BJ (cell line): ENCODE results near the gene GCNT1. TPM values are rescaled to one million over a fixed set of nuclear protein-coding genes. Genes with fewer than 3 reads are reported as not detected.

Experiments used
- CTCF ChIA-PET: fragments of 350-600 bp; formaldehyde crosslinking; extraction: SDS; loops from one replicate; lab custom pipeline; 2021; ENCODE audit warnings: antibody characterized with exemption, inconsistent platforms; lab: Yijun Ruan, JAX
- POLR2A ChIA-PET: fragments of 300-600 bp; sonication (Branson Sonifier 250); formaldehyde crosslinking; extraction: SDS; loops from one replicate; lab custom pipeline; 2021; ENCODE audit warnings: antibody characterized with exemption; lab: Charles Lee
- DNase-seq: peaks from one replicate; pipeline ENCODE4 v3.0.0-alpha.2; 2011; ENCODE audit warnings: low read depth
- H3K27me3 ChIP-seq: 2 replicates; pipeline ENCODE4 v1.6.0; 2011; ENCODE audit warnings: low read length; ENCODE audit not compliant: control insufficient read depth, insufficient read depth
- H3K36me3 ChIP-seq: 2 replicates; pipeline ENCODE4 v1.5.1; 2011; ENCODE audit warnings: low read length; ENCODE audit not compliant: control insufficient read depth, insufficient read depth
- H3K4me3 ChIP-seq: 2 replicates; pipeline ENCODE4 v1.5.1; 2011; ENCODE audit warnings: low read depth, mild to moderate bottlenecking, control low read depth, low read length
- polyA minus RNA-seq: library from RNA; depleted of rRNA, polyadenylated mRNA; stranded (reverse); fragments of >200 nt; gene quantifications from 2 replicates; pipeline ENCODE4 v1.2.3, GENCODE V29; 2011; rRNA and poly(A)+ RNA removed
- polyA plus RNA-seq: library from polyadenylated mRNA; depleted of rRNA; stranded (reverse); fragments of >200 nt; gene quantifications from 2 replicates; pipeline ENCODE4 v1.2.3, GENCODE V29; 2011; rRNA removed
- TF ChIP-seq, protein P1 (sequence below): IDR thresholded peaks from 2 replicates; pipeline ENCODE4 v1.5.1; 2011; ENCODE audit warnings: low read depth, mild to moderate bottlenecking, control low read depth, inconsistent platforms, low read length, moderate library complexity; ENCODE audit not compliant: insufficient read depth

The GCNT1 gene
- polyA plus RNA-seq (23.0 and 39.3 TPM in 2 replicates), polyA minus RNA-seq (33.9 and 48.7 TPM in 2 replicates)

DNA sequence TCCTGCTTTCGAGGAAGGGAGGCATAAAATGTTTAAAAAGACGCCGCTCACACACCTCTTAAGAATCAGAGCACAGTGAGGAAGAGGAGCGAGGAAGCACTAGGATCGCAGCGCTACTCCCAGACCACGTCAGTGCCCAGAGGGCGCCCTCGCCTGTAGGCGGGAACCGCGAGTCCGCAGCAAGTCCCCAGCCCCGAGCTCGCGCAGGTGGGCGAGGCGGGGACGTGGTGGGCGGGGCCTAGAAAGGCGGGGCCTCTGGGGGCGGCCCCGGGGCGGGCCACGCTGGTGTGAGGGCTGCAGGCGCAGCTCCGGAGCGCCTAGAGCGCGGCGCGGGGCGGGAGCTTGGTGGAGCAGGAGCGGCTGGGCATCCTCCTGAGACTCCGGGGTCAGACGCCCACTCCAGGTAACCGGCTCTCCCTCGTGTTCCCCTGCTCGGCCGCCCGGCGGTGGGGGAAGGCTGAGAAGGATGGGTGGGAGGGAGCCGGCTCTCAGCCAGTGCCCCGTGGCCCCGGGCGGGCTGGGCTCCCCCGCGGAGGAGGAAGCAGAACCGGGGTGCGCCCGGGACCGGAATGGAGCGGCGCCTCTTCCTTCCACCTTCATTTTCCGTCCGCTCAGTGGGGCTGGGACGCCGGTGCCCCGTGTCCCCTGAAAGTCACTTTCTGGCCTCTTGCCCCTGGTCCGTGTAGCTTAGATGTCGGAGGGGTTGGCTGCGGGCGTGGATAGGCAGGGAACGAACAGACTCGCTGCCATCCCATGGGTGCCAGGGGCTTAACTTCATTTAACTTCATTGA, at the start of gene GCNT1:
Gene GCNT1 (plus strand): TSS at position 280 of the 791 bp plus-strand sequence. CDS start 43,200 bp downstream, outside the sequence.
- TF ChIP-seq, protein P1, sequence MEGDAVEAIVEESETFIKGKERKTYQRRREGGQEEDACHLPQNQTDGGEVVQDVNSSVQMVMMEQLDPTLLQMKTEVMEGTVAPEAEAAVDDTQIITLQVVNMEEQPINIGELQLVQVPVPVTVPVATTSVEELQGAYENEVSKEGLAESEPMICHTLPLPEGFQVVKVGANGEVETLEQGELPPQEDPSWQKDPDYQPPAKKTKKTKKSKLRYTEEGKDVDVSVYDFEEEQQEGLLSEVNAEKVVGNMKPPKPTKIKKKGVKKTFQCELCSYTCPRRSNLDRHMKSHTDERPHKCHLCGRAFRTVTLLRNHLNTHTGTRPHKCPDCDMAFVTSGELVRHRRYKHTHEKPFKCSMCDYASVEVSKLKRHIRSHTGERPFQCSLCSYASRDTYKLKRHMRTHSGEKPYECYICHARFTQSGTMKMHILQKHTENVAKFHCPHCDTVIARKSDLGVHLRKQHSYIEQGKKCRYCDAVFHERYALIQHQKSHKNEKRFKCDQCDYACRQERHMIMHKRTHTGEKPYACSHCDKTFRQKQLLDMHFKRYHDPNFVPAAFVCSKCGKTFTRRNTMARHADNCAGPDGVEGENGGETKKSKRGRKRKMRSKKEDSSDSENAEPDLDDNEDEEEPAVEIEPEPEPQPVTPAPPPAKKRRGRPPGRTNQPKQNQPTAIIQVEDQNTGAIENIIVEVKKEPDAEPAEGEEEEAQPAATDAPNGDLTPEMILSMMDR = peak; percentile 52
- Histone ChIP-seq H3K36me3 (peaks cover 1% of the 10 kb centered on the region), H3K27me3 (no peaks in the 10 kb centered on the region), H3K4me3 (peak within 1 kb of the TSS; percentile 66)
- POLR2A ChIA-PET = no interaction called here
- DNase-seq = peak; percentile 32
- CTCF ChIA-PET = interaction anchor here (0.7 to 4.9 kb wide), 11 partner anchors 9 to 247 kb away, joined by 3 to 41 read pairs (median 4); no protein-coding TSS in a partner anchor

DNA sequence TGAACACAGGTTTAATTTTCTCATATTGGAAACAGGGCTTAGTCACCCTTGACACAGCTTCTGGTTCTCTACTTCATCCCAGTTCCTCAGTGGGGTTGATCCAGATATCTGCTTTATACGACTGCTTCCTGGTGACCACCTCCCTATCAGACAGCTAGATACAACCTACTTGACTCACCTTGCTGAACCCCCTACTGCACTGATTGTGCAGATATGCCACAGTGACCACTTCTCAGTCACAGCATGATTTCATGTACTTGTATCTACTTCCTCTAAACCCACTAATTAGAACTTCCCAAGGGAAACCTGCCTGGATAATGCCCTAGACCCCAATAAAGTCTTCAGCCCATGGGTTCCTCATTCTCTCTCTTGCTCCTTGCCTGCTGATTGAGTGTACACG, 46.3 kb upstream of the GCNT1 start:
- CTCF ChIA-PET = interaction anchor here (1.0 kb wide), 1 partner anchor 8 kb away, joined by 3 read pairs; no protein-coding TSS in a partner anchor
- POLR2A ChIA-PET = no interaction called here
- Histone ChIP-seq H3K27me3 (no peaks in the 10 kb centered on the region), H3K4me3 (no peak overlapping the region), H3K36me3 (no peaks in the 10 kb centered on the region)
- DNase-seq = no peak
- TF ChIP-seq, protein P1 = no peak

DNA sequence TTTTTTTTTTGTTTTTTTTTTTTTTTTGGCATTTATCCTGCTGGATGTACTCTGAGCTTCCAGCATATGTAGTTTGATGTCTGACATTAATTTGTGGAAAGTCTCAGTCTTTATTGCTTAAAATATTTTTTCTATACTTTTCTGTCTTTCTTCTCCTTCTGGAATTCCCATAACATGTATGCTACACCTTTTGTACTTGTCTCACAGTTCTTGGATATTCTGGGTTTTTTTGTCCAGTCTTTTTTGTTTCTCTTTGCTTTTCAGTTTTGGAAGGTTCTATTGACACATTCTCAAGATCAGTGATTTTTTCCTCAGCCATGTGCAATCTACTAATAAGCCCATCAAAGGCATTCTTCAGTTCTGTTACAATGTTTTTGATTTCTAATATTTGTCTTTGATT, 45.3 kb upstream of the GCNT1 start:
- CTCF ChIA-PET = interaction anchor here (1.0 kb wide), 1 partner anchor 10 kb away, joined by 3 read pairs; no protein-coding TSS in a partner anchor

DNA sequence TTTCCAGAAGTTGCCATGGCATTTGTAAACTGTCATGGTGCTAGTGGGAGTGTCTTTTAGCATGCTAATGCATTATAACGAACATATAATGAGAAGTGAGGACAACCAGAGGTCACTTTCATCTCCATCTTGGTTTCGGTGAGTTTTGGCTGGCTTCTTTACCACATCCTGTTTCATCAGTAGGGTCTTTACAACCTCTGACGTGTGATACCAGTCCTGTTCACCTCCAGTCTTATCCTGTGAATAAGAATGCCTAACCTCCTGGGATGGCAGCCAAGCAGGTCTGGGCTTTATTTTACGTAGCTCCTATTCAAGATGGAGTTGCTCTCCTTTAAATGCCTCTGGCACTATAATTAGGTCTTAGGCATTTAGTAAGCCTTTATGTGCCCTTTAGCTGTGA, 44.3 kb upstream of the GCNT1 start:
- ChIA-PET CTCF (no interaction called here), POLR2A (no interaction called here)
- H3K27me3 ChIP-seq = no peaks in the 10 kb centered on the region
- TF ChIP-seq, protein P1 = no peak
- no peak overlapping the region for H3K4me3 ChIP-seq
- no peaks in the 10 kb centered on the region for H3K36me3 ChIP-seq
- DNase-seq = no peak

More for the DNA sequence above, 45.3 kb upstream of the GCNT1 start:
- no peaks in the 10 kb centered on the region for H3K27me3 ChIP-seq
- POLR2A ChIA-PET = no interaction called here
- no peak overlapping the region for H3K4me3 ChIP-seq
- DNase-seq = no peak
- TF ChIP-seq, protein P1 = no peak
- H3K36me3 ChIP-seq = no peaks in the 10 kb centered on the region

DNA sequence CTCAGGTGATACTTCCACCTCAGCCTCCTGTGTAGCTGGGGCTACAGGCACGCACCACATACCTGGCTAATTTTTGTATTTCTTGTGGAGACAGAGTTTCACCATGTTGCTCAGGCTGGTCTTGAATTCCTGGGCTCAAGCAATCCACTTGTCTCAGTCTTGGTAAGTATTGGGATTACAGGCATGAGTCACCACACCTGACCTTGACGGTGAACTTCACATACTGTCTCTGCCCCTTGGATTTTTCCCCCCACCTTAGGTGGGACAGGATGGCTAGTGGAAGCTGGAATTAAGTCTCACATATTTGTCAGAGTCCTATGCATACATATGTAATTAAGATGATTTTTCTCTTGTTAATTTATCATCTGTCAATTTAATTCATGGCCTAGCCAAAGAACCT, 43.8 kb upstream of the GCNT1 start:
- DNase-seq = no peak
- Histone ChIP-seq H3K27me3 (no peaks in the 10 kb centered on the region), H3K36me3 (no peaks in the 10 kb centered on the region), H3K4me3 (no peak overlapping the region)
- CTCF ChIA-PET = no interaction called here
- POLR2A ChIA-PET = no interaction called here
- TF ChIP-seq, protein P1 = no peak
